HepG2 (cell line): ENCODE data around the gene COX6B1. TPM values are rescaled to one million over a fixed set of nuclear protein-coding genes. Genes with fewer than 3 reads are reported as not detected.

Source experiments
- CENPT ChIP-seq: sonication (generic); formaldehyde crosslinking; IDR thresholded peaks from 2 replicates; pipeline ENCODE4 v1.8.0; 2022; ENCODE audit warnings: low read depth, mild to moderate bottlenecking, moderate library complexity, missing genetic modification reagents
- ELK4 ChIP-seq: sonication (generic); formaldehyde crosslinking; IDR thresholded peaks from 2 replicates; pipeline ENCODE4 v1.9.0; 2021; ENCODE audit warnings: missing genetic modification reagents, borderline replicate concordance
- FOXA1 ChIP-seq, 2 experiments: fragments of 450-650 bp in 1 of 2; sonication (generic) in 1 of 2; formaldehyde crosslinking in 1 of 2; IDR thresholded peaks; 2 replicates each; pipeline versions ENCODE4 v1.4.0 to v1.6.1; 2016 to 2020; ENCODE audit warnings: missing genetic modification reagents in 1 of 2
- HOXA3 ChIP-seq: sonication (generic); formaldehyde crosslinking; IDR thresholded peaks from 2 replicates; pipeline ENCODE4 v1.5.0; 2020; ENCODE audit warnings: missing genetic modification reagents
- MIER2 ChIP-seq: IDR thresholded peaks from 2 replicates; pipeline ENCODE4 v1.6.1; 2016; ENCODE audit warnings: missing biosample characterization, missing genetic modification reagents
- SIN3A ChIP-seq: IDR thresholded peaks from 2 replicates; pipeline ENCODE4 v1.6.1; 2011; ENCODE audit warnings: low read depth, mild to moderate bottlenecking, control low read depth, low read length, borderline replicate concordance
- TAF15 ChIP-seq: fragments of 200-400 bp; formaldehyde crosslinking; IDR thresholded peaks from one replicate; pipeline ENCODE4 v1.6.1; 2018; ENCODE audit warnings: mild to moderate bottlenecking, low read depth, low read length; ENCODE audit not compliant: poor library complexity, severe bottlenecking
- TCF7 ChIP-seq: sonication (generic); IDR thresholded peaks from 2 replicates; pipeline ENCODE4 v1.6.1; 2016; ENCODE audit warnings: antibody characterized with exemption, low read depth
- TOE1 ChIP-seq: sonication (generic); formaldehyde crosslinking; IDR thresholded peaks from 2 replicates; pipeline ENCODE4 v1.4.0; 2020; ENCODE audit warnings: mild to moderate bottlenecking, missing genetic modification reagents
- XRCC5 ChIP-seq: fragments of 200-400 bp; formaldehyde crosslinking; optimal IDR thresholded peaks from 2 replicates; pipeline ENCODE3; 2017; ENCODE audit warnings: mild to moderate bottlenecking, low read length
- YEATS2 ChIP-seq: sonication (generic); formaldehyde crosslinking; IDR thresholded peaks from 2 replicates; pipeline ENCODE4 v1.4.0; 2020; ENCODE audit warnings: missing genetic modification reagents, borderline replicate concordance
- YY1 ChIP-seq: IDR thresholded peaks from 2 replicates; pipeline ENCODE4 v1.6.1; 2011; ENCODE audit warnings: low read length, low read depth, moderate library complexity, mild to moderate bottlenecking; ENCODE audit not compliant: insufficient read depth, insufficient replicate concordance
- ZKSCAN5 ChIP-seq: sonication (generic); formaldehyde crosslinking; IDR thresholded peaks from 2 replicates; pipeline ENCODE4 v1.5.1; 2020; ENCODE audit warnings: mild to moderate bottlenecking, missing genetic modification reagents
- ZNF205 ChIP-seq: IDR thresholded peaks from 2 replicates; pipeline ENCODE4 v1.6.1; 2018; ENCODE audit warnings: missing biosample characterization, missing genetic modification reagents
- ZNF276 ChIP-seq: sonication (generic); formaldehyde crosslinking; IDR thresholded peaks from 2 replicates; pipeline ENCODE4 v1.4.0; 2020; ENCODE audit warnings: mild to moderate bottlenecking, low read depth, missing genetic modification reagents
- ZNF460 ChIP-seq: sonication (generic); formaldehyde crosslinking; IDR thresholded peaks from 2 replicates; pipeline ENCODE4 v1.5.1; 2020; ENCODE audit warnings: missing genetic modification reagents, mild to moderate bottlenecking, borderline replicate concordance
- ZNF660 ChIP-seq: sonication (generic); formaldehyde crosslinking; IDR thresholded peaks from 2 replicates; pipeline ENCODE4 v1.5.1; 2020; ENCODE audit warnings: mild to moderate bottlenecking, low read depth, missing genetic modification reagents, borderline replicate concordance
- ZUFSP ChIP-seq: sonication (generic); formaldehyde crosslinking; IDR thresholded peaks from 2 replicates; pipeline ENCODE4 v1.9.0; 2021; ENCODE audit warnings: missing genetic modification reagents, mild to moderate bottlenecking, borderline replicate concordance
- polyA plus RNA-seq, 8 experiments: library from polyadenylated mRNA; depleted of rRNA in 3 of 8; stranded (reverse) in 7 of 8; unstranded in 1 of 8; fragments of >200 nt; fragmentation: Illumina TruSeq in 4 of 8; extraction: Trizol in 4 of 8; gene quantifications; 2 replicates each; pipeline versions ENCODE4 v1.2.1 to v1.2.3, GENCODE V29; 2011 to 2016; ENCODE audit warnings: low read depth in 4 of 8, missing spikeins in 1 of 8, mixed read lengths in 1 of 8; ENCODE audit not compliant: insufficient read depth in 1 of 8
- total RNA-seq, 5 experiments: library from RNA; depleted of rRNA; stranded (reverse); fragments of >200 nt; fragmentation: Illumina TruSeq; extraction: Trizol; gene quantifications; 2 replicates each; pipeline ENCODE4 v1.2.3, GENCODE V29; 2016; ENCODE audit warnings: low read depth in 1 of 5
- TF ChIP-seq, protein P1 (sequence below): sonication (generic); formaldehyde crosslinking; IDR thresholded peaks from 2 replicates; pipeline ENCODE4 v1.5.0; 2020; ENCODE audit warnings: missing genetic modification reagents
- TF ChIP-seq, protein P2 (sequence below): sonication (generic); formaldehyde crosslinking; IDR thresholded peaks from 2 replicates; pipeline ENCODE4 v1.4.0; 2020; ENCODE audit warnings: mild to moderate bottlenecking, missing genetic modification reagents, borderline replicate concordance

COX6B1 gene
- total and polyA plus RNA-seq, 2 of the 13 experiments (the other 11 are each of a cell fraction or from before 2014, with no cell fraction given), result 481 to 487 TPM

GRCh38 chr19:35696835-35697234 is 48.7 kb downstream of the COX6B1 start (continued):
- TF ChIP-seq ZNF276 (CRISPR knock-in tag), result no peak
- no peak for TF ChIP-seq TOE1 (CRISPR knock-in tag)
- TF ChIP-seq YEATS2, result no peak
- no peak for TF ChIP-seq ZNF660
- peak; percentile 4; the same call in 1 of the 2 replicates for TF ChIP-seq ZNF460
- peak; percentile 87 for TF ChIP-seq TCF7
- TF ChIP-seq HOXA3 (CRISPR knock-in tag), result no peak
- no peak for TF ChIP-seq ZKSCAN5 (CRISPR knock-in tag)
- TF ChIP-seq CENPT (CRISPR knock-in tag), result no peak
- no peak for TF ChIP-seq FOXA1 (IDR thresholded peaks at IDR 0.05)
- peak; percentile 51; the same call in 1 of the 2 replicates for TF ChIP-seq FOXA1 (CRISPR knock-in tag; IDR thresholded peaks at IDR 0.05)
- TF ChIP-seq MIER2, result no peak
- no peak for TF ChIP-seq ZUFSP (CRISPR knock-in tag)
- no peak for TF ChIP-seq ELK4 (CRISPR knock-in tag)
- no peak for TF ChIP-seq TAF15
- TF ChIP-seq ZNF205 (CRISPR knock-in tag), result 0 out of 2 replicates have a peak, but pooled peaks have one; percentile 16
- no peak for TF ChIP-seq XRCC5
- no peak for TF ChIP-seq YY1
- TF ChIP-seq, protein P1, sequence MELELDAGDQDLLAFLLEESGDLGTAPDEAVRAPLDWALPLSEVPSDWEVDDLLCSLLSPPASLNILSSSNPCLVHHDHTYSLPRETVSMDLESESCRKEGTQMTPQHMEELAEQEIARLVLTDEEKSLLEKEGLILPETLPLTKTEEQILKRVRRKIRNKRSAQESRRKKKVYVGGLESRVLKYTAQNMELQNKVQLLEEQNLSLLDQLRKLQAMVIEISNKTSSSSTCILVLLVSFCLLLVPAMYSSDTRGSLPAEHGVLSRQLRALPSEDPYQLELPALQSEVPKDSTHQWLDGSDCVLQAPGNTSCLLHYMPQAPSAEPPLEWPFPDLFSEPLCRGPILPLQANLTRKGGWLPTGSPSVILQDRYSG (CRISPR knock-in tag), result no peak
- no peak for TF ChIP-seq SIN3A
- TF ChIP-seq, protein P2, sequence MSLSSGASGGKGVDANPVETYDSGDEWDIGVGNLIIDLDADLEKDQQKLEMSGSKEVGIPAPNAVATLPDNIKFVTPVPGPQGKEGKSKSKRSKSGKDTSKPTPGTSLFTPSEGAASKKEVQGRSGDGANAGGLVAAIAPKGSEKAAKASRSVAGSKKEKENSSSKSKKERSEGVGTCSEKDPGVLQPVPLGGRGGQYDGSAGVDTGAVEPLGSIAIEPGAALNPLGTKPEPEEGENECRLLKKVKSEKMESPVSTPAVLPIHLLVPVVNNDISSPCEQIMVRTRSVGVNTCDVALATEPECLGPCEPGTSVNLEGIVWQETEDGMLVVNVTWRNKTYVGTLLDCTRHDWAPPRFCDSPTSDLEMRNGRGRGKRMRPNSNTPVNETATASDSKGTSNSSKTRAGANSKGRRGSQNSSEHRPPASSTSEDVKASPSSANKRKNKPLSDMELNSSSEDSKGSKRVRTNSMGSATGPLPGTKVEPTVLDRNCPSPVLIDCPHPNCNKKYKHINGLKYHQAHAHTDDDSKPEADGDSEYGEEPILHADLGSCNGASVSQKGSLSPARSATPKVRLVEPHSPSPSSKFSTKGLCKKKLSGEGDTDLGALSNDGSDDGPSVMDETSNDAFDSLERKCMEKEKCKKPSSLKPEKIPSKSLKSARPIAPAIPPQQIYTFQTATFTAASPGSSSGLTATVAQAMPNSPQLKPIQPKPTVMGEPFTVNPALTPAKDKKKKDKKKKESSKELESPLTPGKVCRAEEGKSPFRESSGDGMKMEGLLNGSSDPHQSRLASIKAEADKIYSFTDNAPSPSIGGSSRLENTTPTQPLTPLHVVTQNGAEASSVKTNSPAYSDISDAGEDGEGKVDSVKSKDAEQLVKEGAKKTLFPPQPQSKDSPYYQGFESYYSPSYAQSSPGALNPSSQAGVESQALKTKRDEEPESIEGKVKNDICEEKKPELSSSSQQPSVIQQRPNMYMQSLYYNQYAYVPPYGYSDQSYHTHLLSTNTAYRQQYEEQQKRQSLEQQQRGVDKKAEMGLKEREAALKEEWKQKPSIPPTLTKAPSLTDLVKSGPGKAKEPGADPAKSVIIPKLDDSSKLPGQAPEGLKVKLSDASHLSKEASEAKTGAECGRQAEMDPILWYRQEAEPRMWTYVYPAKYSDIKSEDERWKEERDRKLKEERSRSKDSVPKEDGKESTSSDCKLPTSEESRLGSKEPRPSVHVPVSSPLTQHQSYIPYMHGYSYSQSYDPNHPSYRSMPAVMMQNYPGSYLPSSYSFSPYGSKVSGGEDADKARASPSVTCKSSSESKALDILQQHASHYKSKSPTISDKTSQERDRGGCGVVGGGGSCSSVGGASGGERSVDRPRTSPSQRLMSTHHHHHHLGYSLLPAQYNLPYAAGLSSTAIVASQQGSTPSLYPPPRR (CRISPR knock-in tag), result peak; percentile 64; the same call in 1 of the 2 replicates
